Measurements from ENCODE around the gene ZNF506.

GRCh38 chr19:19777692-19778091 lies 43.9 kb downstream of the ZNF506 start:
- TF ChIP-seq TARDBP (IDR thresholded peaks at IDR 0.05) (no peak), FOXM1 (IDR thresholded peaks at IDR 0.05; ENCODE audit: borderline replicate concordance) (no peak), ZNF384 (IDR thresholded peaks at IDR 0.05) (no peak), PKNOX1 (IDR thresholded peaks at IDR 0.05) (no peak), FOXA1 (IDR thresholded peaks at IDR 0.05) (no peak), SP1 (IDR thresholded peaks at IDR 0.05) (no peak), NFRKB (IDR thresholded peaks at IDR 0.05) (no peak), SUZ12 (IDR thresholded peaks at IDR 0.05) (no peak)

Measured in HEK293T (cell line).